Endothelial cell of umbilical vein (primary cell): ENCODE results near the gene B4GALT5. TPM values are rescaled to one million over a fixed set of nuclear protein-coding genes. Genes with fewer than 3 reads are reported as not detected.
"Not testable (repeated sequence)": the region's sequence is repeated elsewhere in the genome, so short reads cannot be mapped to it uniquely, and the experiment has no call there.

Experiments used
- BruUV-seq: library from RNA; stranded (reverse); fragments of 400-500 nt; replicated peaks from 2 replicates; lab custom pipeline; 2021; lab: Mats Ljungman, UMichigan
- CTCF ChIA-PET: fragments of 300-600, 350-600 bp; sonication (Branson Sonifier 250); formaldehyde crosslinking; loops from one replicate; lab custom pipeline; 2021; ENCODE audit warnings: antibody characterized with exemption, inconsistent platforms; lab: Charles Lee
- POLR2A ChIA-PET: fragments of 300-600, 350-600 bp; sonication (Branson Sonifier 250); formaldehyde crosslinking; loops from one replicate; lab custom pipeline; 2021; ENCODE audit warnings: antibody characterized with exemption, inconsistent platforms; lab: Charles Lee
- DNase-seq: peaks from one replicate; pipeline ENCODE4 v3.0.0-alpha.2; 2011; ENCODE audit warnings: low read depth, low spot score
- FAIRE-seq: peaks from 2 replicates; lab custom pipeline; 2011; peaks lifted over from hg19 to GRCh38; lab: Jason Lieb, UNC
- H2AFZ ChIP-seq: 2 replicates; pipeline ENCODE4 v1.6.0; 2012; ENCODE audit warnings: low read depth, low read length, control low read depth, inconsistent platforms
- H3K27ac ChIP-seq: 2 replicates; pipeline ENCODE4 v1.5.1; 2011; ENCODE audit warnings: low read depth, mild to moderate bottlenecking, control low read depth, low read length, moderate library complexity; ENCODE audit not compliant: insufficient read depth
- H3K27me3 ChIP-seq, 2 experiments: 2 replicates each; pipeline versions ENCODE4 v1.6.0 to v1.6.1; 2011; ENCODE audit warnings: low read length in 2 of 2, mixed read lengths in 1 of 2; ENCODE audit not compliant: control insufficient read depth in 2 of 2, insufficient read depth in 2 of 2
- H3K36me3 ChIP-seq, 2 experiments: 2 replicates in 1 of 2; 3 replicates in 1 of 2; pipeline ENCODE4 v1.5.1; 2011; ENCODE audit warnings: low read length in 2 of 2, mild to moderate bottlenecking in 1 of 2, moderate library complexity in 1 of 2; ENCODE audit not compliant: control insufficient read depth in 2 of 2, insufficient read depth in 2 of 2; ENCODE audit errors: extremely low read depth in 1 of 2
- H3K4me1 ChIP-seq: 3 replicates; pipeline ENCODE4 v1.5.1; 2011; ENCODE audit warnings: mild to moderate bottlenecking, low read length; ENCODE audit not compliant: control insufficient read depth, insufficient read depth; ENCODE audit errors: extremely low read depth
- H3K4me2 ChIP-seq: 2 replicates; pipeline ENCODE4 v1.6.1; 2011; ENCODE audit warnings: low read length, control low read depth, mixed read lengths; ENCODE audit not compliant: insufficient read depth
- H3K4me3 ChIP-seq, 3 experiments: fragments of 200-600 bp in 1 of 3; sonication (generic), shearing (Covaris generic) in 1 of 3; replicated peaks in 1 of 3; 2 replicates each; pipeline ENCODE4 v1.5.1; 2011 to 2016; ENCODE audit warnings: control low read depth in 3 of 3, low read length in 3 of 3, mild to moderate bottlenecking in 2 of 3, inconsistent platforms in 1 of 3, low read depth in 1 of 3, moderate library complexity in 1 of 3; ENCODE audit not compliant: insufficient read depth in 1 of 3
- H3K79me2 ChIP-seq: 2 replicates; pipeline ENCODE4 v1.6.0; 2012; ENCODE audit warnings: low read length, inconsistent platforms; ENCODE audit not compliant: control insufficient read depth, insufficient read depth
- H3K9ac ChIP-seq: replicated peaks from 2 replicates; pipeline ENCODE3; 2011; ENCODE audit warnings: low read length, control low read depth; ENCODE audit not compliant: insufficient read depth; ENCODE audit errors: extremely low read depth
- H3K9me1 ChIP-seq: replicated peaks from 3 replicates; pipeline ENCODE4 v1.6.0; 2011; ENCODE audit warnings: mild to moderate bottlenecking, low read length; ENCODE audit not compliant: control insufficient read depth, insufficient read depth; ENCODE audit errors: extremely low read depth
- H3K9me3 ChIP-seq: replicated peaks from 2 replicates; pipeline ENCODE4 v1.5.1; 2012; ENCODE audit warnings: low read length, inconsistent platforms; ENCODE audit not compliant: control insufficient read depth, insufficient read depth
- H4K20me1 ChIP-seq: replicated peaks from 2 replicates; pipeline ENCODE3; 2011; ENCODE audit warnings: mild to moderate bottlenecking, low read length; ENCODE audit not compliant: control insufficient read depth, insufficient read depth; ENCODE audit errors: extremely low read depth
- CTCF ChIP-seq, 2 donors: IDR thresholded peaks; 1 replicate in 1 of 2; 2 replicates in 1 of 2; pipeline ENCODE4 v1.5.1; 2011; ENCODE audit warnings: low read length in 2 of 2, mild to moderate bottlenecking in 2 of 2, moderate library complexity in 2 of 2, control low read depth in 1 of 2, inconsistent platforms in 1 of 2, low read depth in 1 of 2; ENCODE audit not compliant: insufficient read depth in 1 of 2; ENCODE audit errors: extremely low read depth in 1 of 2
- EZH2 ChIP-seq: IDR thresholded peaks from 2 replicates; pipeline ENCODE4 v1.6.1; 2012; ENCODE audit warnings: borderline replicate concordance, low read depth, mild to moderate bottlenecking, moderate library complexity, low read length, inconsistent platforms; ENCODE audit not compliant: severe bottlenecking
- JUN ChIP-seq: IDR thresholded peaks from 2 replicates; pipeline ENCODE4 v1.6.1; 2011; ENCODE audit warnings: borderline replicate concordance, low read depth; ENCODE audit not compliant: insufficient read length, insufficient read depth
- MAX ChIP-seq: IDR thresholded peaks from 2 replicates; pipeline ENCODE4 v1.6.1; 2011; ENCODE audit not compliant: insufficient read depth, insufficient read length
- MYC ChIP-seq: IDR thresholded peaks from one replicate; pipeline ENCODE4 v1.6.1; 2011; ENCODE audit warnings: mild to moderate bottlenecking, low read depth, low read length
- POLR2A ChIP-seq: IDR thresholded peaks from 2 replicates; pipeline ENCODE4 v1.6.1; 2012; ENCODE audit warnings: low read depth, mild to moderate bottlenecking, control low read depth, low read length
- POLR2AphosphoS5 ChIP-seq: IDR thresholded peaks from 2 replicates; pipeline ENCODE4 v1.6.1; 2012; ENCODE audit warnings: low read depth, mild to moderate bottlenecking, control low read depth, low read length, moderate library complexity; ENCODE audit not compliant: insufficient read depth
- dilution Hi-C: fragments of 300-500 bp; cut with MboI; formaldehyde crosslinking; loops from one replicate; pipeline ENCODE4 v1.15.0; 2019; ENCODE audit warnings: low sequenced_read_pairs; ENCODE audit not compliant: extremely low pct_ligation_motif_present
- intact Hi-C: fragments of 100-400 bp; cut with micrococcal nuclease; formaldehyde crosslinking; loops from one replicate; pipeline ENCODE4 v1.10.0; 2022
- polyA plus RNA-seq, 4 experiments: library from polyadenylated mRNA; depleted of rRNA in 3 of 4; stranded (reverse) in 3 of 4; unstranded in 1 of 4; fragments of >200 nt; gene quantifications; 2 replicates each; pipeline versions ENCODE4 v1.2.1 to v1.2.3, GENCODE V29; 2011 to 2012; ENCODE audit warnings: missing spikeins in 1 of 4
- total RNA-seq: library from RNA; stranded (reverse); gene quantifications from 2 replicates; pipeline ENCODE4 v1.2.3, GENCODE V29; 2021

B4GALT5 gene
- total and polyA plus RNA-seq, 2 donors (not counting 3 experiments of a cell fraction or from before 2014, with no cell fraction given), result 54.4 to 70.1 TPM

DNA sequence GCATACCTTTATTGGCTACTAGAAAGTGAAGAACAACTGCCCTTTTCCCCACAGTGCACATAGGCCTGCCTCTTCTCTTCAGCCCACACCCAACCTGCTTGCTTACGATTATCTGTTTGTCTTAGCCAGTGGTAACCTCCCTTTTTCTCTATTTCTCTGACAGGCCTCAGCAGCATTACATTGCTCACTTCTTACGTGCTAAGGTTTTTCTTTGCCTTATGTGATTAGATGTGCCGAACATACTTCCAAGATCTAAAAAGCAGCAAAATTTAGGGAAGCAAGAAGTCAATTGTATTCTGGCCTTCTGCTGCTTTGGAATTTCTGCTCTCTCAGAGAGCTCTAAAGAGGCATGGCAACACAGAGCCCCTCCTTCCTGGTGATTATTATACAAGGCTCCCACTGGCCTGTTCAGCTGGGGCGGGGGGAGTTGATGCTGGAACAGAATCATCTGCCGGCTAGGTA is 7.0 kb downstream of the B4GALT5 start:
- intact Hi-C loops (no loop called here), dilution Hi-C loops (no loop called here)
- H3K9ac ChIP-seq, result no peak overlapping the region
- no peaks in the 10 kb centered on the region for H3K36me3 ChIP-seq
- ChIA-PET CTCF (interaction anchor here (1.2 kb wide), 1 partner anchor 9 kb away, joined by 3 read pairs; no protein-coding TSS in a partner anchor), POLR2A (no interaction called here)
- no peak overlapping the region for H3K4me2 ChIP-seq
- peaks cover 96% of the 10 kb centered on the region for H3K79me2 ChIP-seq
- H4K20me1 ChIP-seq, result peaks cover 7% of the 10 kb centered on the region
- no peaks in the 10 kb centered on the region for H3K27me3 ChIP-seq
- no peaks in the 10 kb centered on the region for H3K9me3 ChIP-seq
- no peak overlapping the region for H2AFZ ChIP-seq
- H3K27ac ChIP-seq, result no peak overlapping the region
- no peak for TF ChIP-seq JUN
- no peak for TF ChIP-seq CTCF (IDR thresholded peaks at IDR 0.05; ENCODE audit: extremely low read depth in 1 of 2, insufficient read depth in 1 of 2, low read depth in 1 of 2, low read length in 2 of 2)
- no peak for TF ChIP-seq POLR2AphosphoS5
- TF ChIP-seq POLR2A, result no peak
- TF ChIP-seq EZH2, result no peak
- no peak for TF ChIP-seq MAX
- no peak for TF ChIP-seq MYC
- no TSS peak for BruUV-seq
- FAIRE-seq, result no peak
- no peaks in the 10 kb centered on the region for H3K9me1 ChIP-seq
- no peak overlapping the region for H3K4me3 ChIP-seq
- H3K4me1 ChIP-seq, result peaks cover 22% of the 10 kb centered on the region
- no peak for DNase-seq

DNA sequence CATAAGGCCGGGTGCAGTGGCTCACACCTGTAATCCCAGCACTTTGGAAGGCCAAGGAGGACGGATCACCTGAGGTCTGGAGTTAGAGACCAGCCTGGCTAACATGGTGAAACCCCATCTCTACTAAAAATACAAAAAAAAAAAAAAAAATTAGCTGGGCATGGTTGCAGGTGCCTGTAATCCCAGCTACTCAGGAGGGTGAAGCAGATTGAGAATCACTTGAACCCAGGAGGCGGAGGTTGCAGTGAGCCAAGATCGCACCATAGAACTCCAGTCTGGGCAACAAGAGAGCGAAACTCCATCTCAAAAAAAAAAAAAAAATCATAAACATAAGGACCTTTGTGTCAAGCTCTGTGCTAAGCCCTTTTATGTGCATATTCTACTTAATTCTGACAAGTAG is 7.8 kb downstream of the B4GALT5 start:
- H3K27ac ChIP-seq, H2AFZ ChIP-seq, H3K4me3 ChIP-seq, intact Hi-C loops, H3K9me3 ChIP-seq, H3K9ac ChIP-seq, DNase-seq, POLR2A ChIA-PET, H4K20me1 ChIP-seq, FAIRE-seq, H3K4me2 ChIP-seq, H3K9me1 ChIP-seq, H3K27me3 ChIP-seq, dilution Hi-C loops, BruUV-seq, H3K36me3 ChIP-seq: not testable (repeated sequence)
- Histone ChIP-seq H3K4me1 (peaks cover 24% of the 10 kb centered on the region), H3K79me2 (peaks cover 96% of the 10 kb centered on the region)
- CTCF ChIA-PET, result interaction anchor here (1.2 kb wide), 1 partner anchor 9 kb away, joined by 3 read pairs; no protein-coding TSS in a partner anchor
